ENCODE data around the gene CAV1.

DNA sequence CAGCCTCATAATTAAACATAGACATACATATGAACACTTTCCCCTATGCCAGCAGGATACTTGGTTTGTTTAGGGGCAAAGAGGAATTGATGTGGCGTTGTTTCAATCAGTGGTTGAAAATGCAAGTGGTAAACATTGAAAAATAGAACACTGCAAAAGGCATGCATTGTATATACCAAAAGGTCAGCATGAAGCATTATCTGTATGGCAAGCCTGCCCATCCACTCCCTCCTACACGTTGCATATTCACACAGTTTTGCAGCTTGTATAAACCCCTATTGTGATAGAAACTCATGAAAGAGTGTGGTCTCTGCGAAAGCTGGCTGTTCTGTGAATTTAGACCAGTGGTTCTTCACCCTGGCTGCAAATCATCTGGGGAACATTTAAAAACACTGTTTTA is 17.1 kb downstream of the CAV1 start:
- no peak for TF ChIP-seq POLR2A (IDR thresholded peaks at IDR 0.05)
- TF ChIP-seq, protein P1, sequence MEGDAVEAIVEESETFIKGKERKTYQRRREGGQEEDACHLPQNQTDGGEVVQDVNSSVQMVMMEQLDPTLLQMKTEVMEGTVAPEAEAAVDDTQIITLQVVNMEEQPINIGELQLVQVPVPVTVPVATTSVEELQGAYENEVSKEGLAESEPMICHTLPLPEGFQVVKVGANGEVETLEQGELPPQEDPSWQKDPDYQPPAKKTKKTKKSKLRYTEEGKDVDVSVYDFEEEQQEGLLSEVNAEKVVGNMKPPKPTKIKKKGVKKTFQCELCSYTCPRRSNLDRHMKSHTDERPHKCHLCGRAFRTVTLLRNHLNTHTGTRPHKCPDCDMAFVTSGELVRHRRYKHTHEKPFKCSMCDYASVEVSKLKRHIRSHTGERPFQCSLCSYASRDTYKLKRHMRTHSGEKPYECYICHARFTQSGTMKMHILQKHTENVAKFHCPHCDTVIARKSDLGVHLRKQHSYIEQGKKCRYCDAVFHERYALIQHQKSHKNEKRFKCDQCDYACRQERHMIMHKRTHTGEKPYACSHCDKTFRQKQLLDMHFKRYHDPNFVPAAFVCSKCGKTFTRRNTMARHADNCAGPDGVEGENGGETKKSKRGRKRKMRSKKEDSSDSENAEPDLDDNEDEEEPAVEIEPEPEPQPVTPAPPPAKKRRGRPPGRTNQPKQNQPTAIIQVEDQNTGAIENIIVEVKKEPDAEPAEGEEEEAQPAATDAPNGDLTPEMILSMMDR (IDR thresholded peaks at IDR 0.05): no peak
- TF ChIP-seq EP300 (IDR thresholded peaks at IDR 0.05): no peak
